ENCODE measurements around the gene ESRRA.
"Not testable (repeated sequence)": the region's sequence is repeated elsewhere in the genome, so short reads cannot be mapped to it uniquely, and the experiment has no call there.

The ESRRA gene

GRCh38 chr11:64291752-64292459, 13.4 kb upstream of the ESRRA start:
- no peak for DNase-seq (ENCODE audit: low read depth in 2 of 2)

- DNase-seq (ENCODE audit: low read depth in 2 of 2) = no peak
Measured at GRCh38 chr11:64292460-64293254, 12.7 kb upstream of the ESRRA start.

DNA sequence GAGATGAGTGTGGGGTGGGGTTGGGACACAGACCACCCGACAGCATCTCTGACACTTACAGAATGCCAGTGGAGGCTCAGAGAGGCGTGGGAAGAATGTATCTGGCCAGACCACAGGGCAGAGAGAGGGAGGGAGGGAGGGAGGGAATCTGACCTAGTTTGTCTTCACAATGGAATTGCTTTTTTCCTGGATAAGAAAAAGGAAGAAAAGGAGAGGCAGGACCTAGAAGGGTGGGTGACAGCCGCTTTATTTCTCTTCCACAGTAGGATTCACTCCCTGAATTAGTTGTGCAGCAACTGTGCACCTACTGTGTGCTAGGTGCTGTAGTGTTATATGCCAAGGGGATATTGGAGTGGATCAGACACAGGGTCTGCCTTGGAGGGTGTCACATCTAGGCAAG, 10.6 kb upstream of the ESRRA start:
- no peak for DNase-seq (ENCODE audit: low read depth in 2 of 2)

DNA sequence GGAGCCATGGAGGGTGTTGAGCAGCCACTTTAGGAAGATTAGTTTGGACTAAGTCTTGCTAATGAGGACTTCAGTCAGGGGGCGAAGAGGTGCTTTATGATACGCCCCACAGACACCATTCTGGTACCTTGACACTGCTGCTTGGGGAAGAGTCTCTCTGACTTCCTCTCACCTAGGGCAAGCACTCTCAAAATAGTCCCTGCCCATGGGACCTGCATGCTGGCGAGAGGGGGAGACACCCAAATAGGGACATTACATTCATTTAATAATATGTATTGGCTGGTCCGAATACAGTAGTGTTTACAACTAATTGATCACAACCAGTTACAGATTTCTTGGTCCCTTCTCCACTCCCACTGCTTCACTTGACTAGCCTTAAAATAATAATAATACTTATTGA, 9.6 kb upstream of the ESRRA start:
- no peak for DNase-seq (ENCODE audit: low read depth in 2 of 2)

GRCh38 chr11:64296236-64296635, 9.1 kb upstream of the ESRRA start:
- no peak for DNase-seq (ENCODE audit: low read depth in 2 of 2)

DNA sequence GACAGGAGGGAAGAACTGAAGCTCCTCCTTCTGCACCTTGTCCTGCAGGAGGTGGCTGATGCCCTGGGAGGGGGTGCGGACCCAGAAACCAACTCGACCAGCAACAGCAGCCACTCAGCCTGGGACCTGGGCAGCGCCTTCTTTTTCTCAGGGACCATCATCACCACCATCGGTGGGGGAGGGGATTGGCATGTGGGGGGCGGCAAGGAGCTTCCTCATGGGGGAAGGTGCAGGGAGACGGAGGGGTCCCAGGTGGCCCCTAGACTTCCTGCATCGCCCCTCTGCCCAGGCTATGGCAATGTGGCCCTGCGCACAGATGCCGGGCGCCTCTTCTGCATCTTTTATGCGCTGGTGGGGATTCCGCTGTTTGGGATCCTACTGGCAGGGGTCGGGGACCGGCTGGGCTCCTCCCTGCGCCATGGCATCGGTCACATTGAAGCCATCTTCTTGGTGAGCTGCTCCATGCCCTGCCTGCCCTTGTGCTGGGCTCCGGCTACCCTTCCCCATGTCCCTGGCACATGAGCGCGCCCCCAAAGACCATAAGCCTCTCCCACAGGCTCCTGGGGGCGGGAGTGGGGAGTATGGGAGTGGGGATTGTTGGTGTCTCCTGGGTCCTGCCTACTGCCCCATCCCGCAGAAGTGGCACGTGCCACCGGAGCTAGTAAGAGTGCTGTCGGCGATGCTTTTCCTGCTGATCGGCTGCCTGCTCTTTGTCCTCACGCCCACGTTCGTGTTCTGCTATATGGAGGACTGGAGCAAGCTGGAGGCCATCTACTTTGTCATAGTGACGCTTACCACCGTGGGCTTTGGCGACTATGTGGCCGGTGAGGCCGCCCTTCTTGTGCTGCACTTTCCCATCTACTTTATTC, 8.3 kb upstream of the ESRRA start:
- no peak for DNase-seq (ENCODE audit: low read depth in 2 of 2)

- DNase-seq (ENCODE audit: low read depth in 2 of 2) = no peak
Measured at GRCh38 chr11:64297699-64298358, 7.5 kb upstream of the ESRRA start.

DNA sequence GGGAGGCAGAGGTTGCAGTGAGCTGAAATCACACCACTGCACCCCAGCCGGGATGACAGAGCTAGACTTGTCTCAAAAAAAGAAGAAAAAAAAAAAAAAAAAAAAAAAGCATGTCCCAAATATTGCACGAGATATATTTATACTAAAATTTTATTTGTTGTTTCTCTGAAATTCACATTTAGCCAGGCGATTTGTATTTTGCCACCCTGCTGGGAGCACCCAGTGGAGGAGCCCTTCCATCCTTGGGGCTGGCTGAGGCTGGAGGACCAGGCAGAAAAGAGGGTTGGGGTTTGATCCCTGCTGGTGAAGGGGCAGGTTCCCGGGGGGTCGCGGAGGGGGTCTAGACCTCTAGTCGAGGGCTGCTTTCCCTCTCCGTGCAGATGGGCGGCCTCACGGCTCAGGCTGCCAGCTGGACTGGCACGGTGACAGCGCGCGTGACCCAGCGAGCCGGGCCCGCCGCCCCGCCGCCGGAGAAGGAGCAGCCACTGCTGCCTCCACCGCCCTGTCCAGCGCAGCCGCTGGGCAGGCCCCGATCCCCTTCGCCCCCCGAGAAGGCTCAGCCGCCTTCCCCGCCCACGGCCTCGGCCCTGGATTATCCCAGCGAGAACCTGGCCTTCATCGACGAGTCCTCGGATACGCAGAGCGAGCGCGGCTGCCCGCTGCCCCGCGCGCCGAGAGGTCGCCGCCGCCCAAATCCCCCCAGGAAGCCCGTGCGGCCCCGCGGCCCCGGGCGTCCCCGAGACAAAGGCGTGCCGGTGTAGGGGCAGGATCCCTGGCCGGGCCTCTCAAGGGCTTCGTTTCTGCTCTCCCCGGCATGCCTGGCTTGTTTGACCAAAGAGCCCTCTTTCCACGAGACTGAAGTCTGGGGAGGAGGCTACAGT, 6.1 kb upstream of the ESRRA start:
- no peak for DNase-seq (ENCODE audit: low read depth in 2 of 2)

- DNase-seq (ENCODE audit: low read depth in 2 of 2) = no peak
Measured at GRCh38 chr11:64299847-64300648, 5.3 kb upstream of the ESRRA start, which contains the start of gene CATSPERZ. Gene CATSPERZ (plus strand): TSS chr11:64300358. CDS start chr11:64300411, 53 bp downstream.

GRCh38 chr11:64303109-64304031, 2.0 kb upstream of the ESRRA start:
- no peak for DNase-seq (ENCODE audit: low read depth in 2 of 2)

- no peak for DNase-seq (ENCODE audit: low read depth in 2 of 2)
Measured at GRCh38 chr11:64304032-64304315, 1.4 kb upstream of the ESRRA start.

GRCh38 chr11:64304316-64305072, 830 bp upstream of the ESRRA start:
- peak; percentile 61 to 69 for DNase-seq (ENCODE audit: low read depth in 2 of 2)

- DNase-seq (ENCODE audit: low read depth in 2 of 2) = no peak
Measured at GRCh38 chr11:64305691-64306562, 603 bp downstream of the ESRRA start.

DNA sequence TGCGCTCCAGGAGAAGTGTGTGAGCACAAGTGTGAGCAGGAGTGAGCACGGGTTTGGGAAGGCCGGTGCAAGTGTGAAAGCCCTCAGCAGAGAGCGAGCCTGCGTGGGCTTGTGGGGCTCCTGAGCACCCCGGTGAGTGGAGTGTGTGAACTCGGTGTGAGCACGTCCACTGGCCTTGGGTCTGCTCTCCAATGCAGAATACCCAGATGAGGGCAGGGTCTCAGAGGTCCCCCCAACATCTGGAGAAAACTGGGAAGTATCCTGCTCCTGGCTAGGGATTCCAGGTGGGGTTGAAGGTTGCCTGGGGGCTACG, 1.2 kb downstream of the ESRRA start:
- no peak for DNase-seq (ENCODE audit: low read depth in 2 of 2)

GRCh38 chr11:64306876-64307622, 1.7 kb downstream of the ESRRA start:
- no peak for DNase-seq (ENCODE audit: low read depth in 2 of 2)

DNA sequence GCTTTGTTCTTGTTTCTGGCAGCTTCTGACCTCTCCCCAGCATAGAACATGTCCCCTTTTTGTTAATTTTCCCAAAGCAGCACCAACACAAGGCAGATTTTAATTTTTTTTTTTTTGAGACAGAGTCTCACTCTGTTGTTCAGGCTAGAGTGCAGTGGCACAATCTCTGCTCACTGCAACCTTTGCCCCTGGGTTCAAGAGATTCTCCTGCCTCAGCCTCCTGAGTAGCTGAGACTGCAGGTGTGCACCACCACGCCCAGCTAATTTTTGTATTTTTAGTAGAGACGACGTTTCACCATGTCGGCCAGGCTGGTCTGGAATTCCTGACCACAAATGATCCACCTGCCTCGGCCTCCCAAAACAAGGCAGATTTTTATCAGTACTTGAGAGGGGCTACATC, 2.5 kb downstream of the ESRRA start:
- DNase-seq (ENCODE audit: low read depth in 2 of 2) = not testable (repeated sequence)

GRCh38 chr11:64312947-64313346, 7.6 kb downstream of the ESRRA start:
- DNase-seq (ENCODE audit: low read depth in 2 of 2) = no peak
